Motor neuron (in vitro differentiated cells): Measurements from ENCODE around the gene RBM18. TPM values are rescaled to one million over a fixed set of nuclear protein-coding genes. Genes with fewer than 3 reads are reported as not detected.

Experiments
- ATAC-seq, 8 experiments: fragments of 200-7000 bp; cut with Tn5 transposase; replicated peaks in 6 of 8; 2 replicates each; pipeline ENCODE4 v1.8.0; 2021; ENCODE audit warnings: mild to moderate bottlenecking in 8 of 8, moderate library complexity in 8 of 8
- H3K27ac ChIP-seq, 2 donors: fragments of 250-450 bp; sonication (Bioruptor Pico); 2 replicates each; pipeline ENCODE4 v1.9.0; 2021; ENCODE audit warnings: antibody characterized with exemption in 2 of 2, mild to moderate bottlenecking in 2 of 2, moderate library complexity in 1 of 2
- H3K4me1 ChIP-seq, 2 donors: fragments of 250-450 bp; sonication (Bioruptor Pico); replicated peaks in 1 of 2; 2 replicates each; pipeline ENCODE4 v1.6.1; 2021; ENCODE audit warnings: antibody characterized with exemption in 2 of 2, mild to moderate bottlenecking in 2 of 2, moderate library complexity in 1 of 2
- H3K4me3 ChIP-seq, 5 donors: fragments of 250-450 bp; sonication (Bioruptor Pico); 2 replicates each; pipeline ENCODE4 v1.9.0; 2021; ENCODE audit warnings: antibody characterized with exemption in 5 of 5, mild to moderate bottlenecking in 5 of 5, moderate library complexity in 4 of 5
- WGBS, 10 experiments: fragments of 450-650 bp; shearing (Covaris generic); methylation state at CpG; one replicate each; pipeline ENCODE4 v1.0.0; 2022; 5-methylcytosine and 5-hydroxymethylcytosine counted together
- in situ Hi-C, 9 experiments: fragments of 400-800 bp; cut with MboI; loops; one replicate each; pipeline ENCODE4 v1.15.0; 2021; ENCODE audit warnings: low sequenced_read_pairs in 9 of 9, low pct_unique_long_range_greater_than_20kb in 2 of 9; ENCODE audit not compliant: unreplicated experiment in 9 of 9
- total RNA-seq, 8 experiments: library from RNA; unstranded; fragments of 300-600 nt; gene quantifications; 2 replicates each; pipeline versions ENCODE4 v1.2.3 to v1.2.4, GENCODE V29; 2022

The RBM18 gene
- total RNA-seq, 8 experiments from 2014 or later: 11.7 to 19.2 (median 15.4) TPM

- in situ Hi-C loops: no loop called here
- Histone ChIP-seq H3K4me1 (no peaks in the 10 kb centered on the region), H3K27ac (no peak overlapping the region), H3K4me3 (no peak overlapping the region)
- no peak for ATAC-seq
- 80 to 100% (median 94%) methylated on average over 1 to 2 of the region's 2 CpGs; no CpG with 5 or more reads in 1 of the 10 experiments for WGBS, 10 experiments
Observed at GRCh38 chr9:122251351-122251750, 13.3 kb downstream of the RBM18 start.

DNA sequence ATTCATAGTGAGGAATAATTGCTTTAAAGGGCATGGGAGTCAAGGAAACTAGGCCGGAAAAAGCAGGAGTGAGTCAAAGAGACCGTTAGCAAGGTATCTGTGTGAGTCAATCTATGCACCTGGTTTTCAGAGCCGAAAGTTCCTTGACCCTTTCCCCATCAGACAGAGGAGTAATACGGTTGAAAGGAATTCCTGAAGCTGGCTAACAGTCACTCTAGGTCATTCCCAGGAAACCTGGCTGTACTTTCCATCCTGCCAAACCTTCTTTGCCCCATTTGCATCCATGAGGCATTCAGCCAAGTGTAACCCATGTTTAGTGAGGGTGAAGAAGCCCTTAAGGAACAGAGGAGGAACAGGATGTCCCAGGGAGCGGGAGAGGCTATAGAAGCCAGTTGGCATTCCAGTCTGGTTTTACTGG lies 16.2 kb downstream of the RBM18 start:
- in situ Hi-C loops: no loop called here
- no peak for ATAC-seq

DNA sequence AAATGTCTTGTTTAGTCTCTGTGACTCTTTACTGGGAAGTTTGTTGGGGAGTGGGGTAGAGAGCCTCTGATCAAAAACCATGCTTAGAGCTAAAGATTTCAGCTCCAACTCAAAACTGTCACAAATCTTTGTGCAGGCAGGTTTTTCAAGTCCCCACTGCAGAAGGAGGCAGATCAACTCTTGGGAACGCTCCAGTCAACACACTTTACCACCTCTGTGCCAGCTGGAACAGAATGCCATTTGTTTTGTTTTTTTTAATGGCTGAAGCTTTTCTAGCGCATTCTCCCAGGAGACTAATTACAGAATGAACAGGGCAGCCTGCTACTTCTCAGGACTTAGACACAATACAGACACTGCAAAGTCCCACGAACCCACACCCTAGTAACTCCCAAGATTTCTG lies 18.0 kb downstream of the RBM18 start:
- H3K4me1 ChIP-seq: no peaks in the 10 kb centered on the region
- no peak overlapping the region for H3K27ac ChIP-seq
- WGBS, 10 experiments: 43 to 100% (median 86%) methylated on average over 1 to 3 of the region's 3 CpGs; no CpG with 5 or more reads in 2 of the 10 experiments
- ATAC-seq: no peak
- no peak overlapping the region for H3K4me3 ChIP-seq
- in situ Hi-C loops: no loop called here

More for the DNA sequence above, 16.2 kb downstream of the RBM18 start:
- Histone ChIP-seq H3K4me3 (no peak overlapping the region), H3K27ac (no peak overlapping the region), H3K4me1 (no peaks in the 10 kb centered on the region)
- WGBS, 10 experiments: 82 to 100% (median 93%) methylated on average over 1 to 5 of the region's 5 CpGs

GRCh38 chr9:122244349-122244748 lies 20.3 kb downstream of the RBM18 start:
- WGBS, 10 experiments: 78 to 100% (median 95%) methylated on average over 2 to 3 of the region's 3 CpGs; no CpG with 5 or more reads in 2 of the 10 experiments
- Histone ChIP-seq H3K4me3 (no peak overlapping the region), H3K27ac (no peak overlapping the region), H3K4me1 (no peaks in the 10 kb centered on the region)
- in situ Hi-C loops: no loop called here
- no peak for ATAC-seq

DNA sequence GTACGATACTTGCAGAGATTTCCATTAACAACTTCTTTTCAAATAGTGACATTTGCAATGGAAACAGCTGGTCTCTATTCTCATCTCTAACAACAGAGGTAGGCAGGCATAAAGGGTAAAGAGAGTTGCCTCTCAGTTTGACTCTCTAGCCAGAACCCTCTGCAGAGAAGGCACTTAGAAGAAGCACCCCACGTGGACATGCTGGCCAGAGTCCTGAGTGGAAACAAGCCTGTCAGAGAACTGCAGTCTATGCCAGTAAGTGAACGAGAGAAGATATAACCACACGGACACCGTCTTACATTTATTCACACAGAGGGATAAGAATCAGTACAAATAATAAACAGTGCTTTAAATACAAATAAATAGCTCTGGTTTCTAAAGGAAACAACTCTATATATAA lies 24.9 kb downstream of the RBM18 start:
- WGBS, 10 experiments: 52 to 100% (median 72%) methylated on average over 2 to 5 of the region's 5 CpGs; no CpG with 5 or more reads in 2 of the 10 experiments
- no peaks in the 10 kb centered on the region for H3K4me1 ChIP-seq
- in situ Hi-C loops: no loop called here
- no peak for ATAC-seq
- H3K27ac ChIP-seq: no peak overlapping the region
- no peak overlapping the region for H3K4me3 ChIP-seq

DNA sequence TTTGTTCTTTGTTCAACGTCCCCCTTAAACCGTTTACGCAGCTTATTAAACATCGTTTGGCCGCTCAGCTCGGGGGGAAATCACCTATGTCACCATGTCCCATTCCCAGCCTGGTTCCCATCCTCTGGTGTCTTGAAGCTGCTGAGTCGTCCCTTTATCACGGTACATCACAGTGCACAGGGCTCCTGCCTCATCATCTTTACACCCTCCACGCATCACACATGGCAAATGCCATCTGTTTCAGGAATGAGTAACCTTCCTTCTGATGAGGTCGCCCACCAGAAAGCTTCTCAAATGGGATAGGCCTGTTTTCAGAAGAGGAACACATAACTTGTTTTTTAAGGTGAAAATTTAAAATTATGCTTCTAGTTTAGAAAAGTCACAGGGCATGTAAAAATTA lies 28.0 kb downstream of the RBM18 start:
- ATAC-seq: peak in 2 of 8 experiments; percentile 56 to 82
- H3K27ac ChIP-seq: no peak overlapping the region
- no peak overlapping the region for H3K4me3 ChIP-seq
- in situ Hi-C loops: no loop called here
- no peaks in the 10 kb centered on the region for H3K4me1 ChIP-seq
- 57 to 98% (median 79%) methylated on average over 1 to 9 of the region's 10 CpGs; no CpG with 5 or more reads in 1 of the 10 experiments for WGBS, 10 experiments

DNA sequence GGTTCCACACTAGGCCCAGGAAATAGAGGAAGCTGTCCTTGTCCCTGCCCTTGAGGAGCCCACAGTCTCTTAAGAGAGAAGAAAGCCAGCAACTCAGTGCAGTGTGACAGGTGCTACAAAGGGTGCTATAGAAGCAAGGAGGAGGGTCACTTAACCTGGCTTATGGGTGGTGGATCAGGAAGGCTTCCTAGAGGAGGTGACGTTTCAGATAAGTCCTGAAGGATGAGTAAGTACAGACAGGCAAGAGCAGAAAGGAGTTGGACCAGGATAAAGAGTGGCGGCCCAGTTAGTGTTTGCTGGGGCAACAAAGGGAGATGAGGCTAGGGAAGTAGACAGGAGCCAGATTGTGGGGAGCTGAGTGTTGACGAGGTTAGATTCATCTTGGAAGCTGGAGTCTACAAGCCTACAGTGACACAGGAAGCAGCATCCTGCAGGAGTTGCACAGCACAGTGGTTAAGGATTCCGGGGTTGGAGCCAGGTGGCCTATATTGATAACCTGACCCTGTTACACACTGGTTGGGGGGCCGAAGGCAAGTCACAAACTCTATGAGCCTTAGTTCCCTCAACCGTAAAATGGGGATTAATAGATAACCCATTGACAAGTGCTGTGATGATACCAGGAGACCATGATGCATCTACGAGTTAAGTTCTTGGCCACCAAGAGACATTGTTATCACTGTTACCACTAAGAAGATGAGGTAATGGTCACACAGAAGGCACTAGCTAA lies 30.5 kb downstream of the RBM18 start:
- Histone ChIP-seq H3K27ac (no peak overlapping the region), H3K4me3 (no peak overlapping the region), H3K4me1 (no peaks in the 10 kb centered on the region)
- in situ Hi-C loops: no loop called here
- ATAC-seq: no peak
- WGBS, 10 experiments: 59 to 80% (median 71%) methylated on average over 1 to 6 of the region's 7 CpGs; no CpG with 5 or more reads in 1 of the 10 experiments

DNA sequence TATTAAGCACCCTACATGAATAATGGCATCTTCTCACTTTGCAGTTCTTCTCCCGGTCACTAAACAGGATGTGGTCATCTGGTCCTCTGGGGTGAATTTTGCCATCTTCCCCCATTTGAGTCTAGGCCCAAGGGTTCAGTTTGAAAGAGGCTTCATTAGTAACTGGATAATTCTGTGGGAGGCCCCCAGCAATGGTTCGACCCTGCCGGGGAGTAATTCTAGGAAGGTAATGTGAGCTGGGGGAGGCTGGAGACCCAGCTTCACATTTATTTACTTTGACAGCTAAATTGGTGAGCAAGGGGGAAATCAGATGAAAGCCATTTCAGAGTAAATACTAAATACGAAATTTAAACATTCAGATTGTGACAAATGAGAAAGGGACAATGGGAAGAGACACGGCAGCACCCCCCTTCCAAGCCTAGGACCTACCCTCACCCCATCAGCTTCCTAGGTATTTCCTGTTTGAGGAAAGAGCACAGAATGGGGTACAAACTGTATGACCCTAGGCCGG lies 31.8 kb downstream of the RBM18 start:
- WGBS, 10 experiments: 0 to 92% (median 47%) methylated on average over 2 to 6 of the region's 6 CpGs; no CpG with 5 or more reads in 1 of the 10 experiments
- H3K27ac ChIP-seq: no peak overlapping the region
- ATAC-seq: no peak
- peaks cover 0 to 4% of the 10 kb centered on the region in 2 donors for H3K4me1 ChIP-seq
- no peak overlapping the region for H3K4me3 ChIP-seq
- in situ Hi-C loops: no loop called here

- 0 to 57% (median 29%) methylated on average over 1 to 2 of the region's 4 CpGs; no CpG with 5 or more reads in 6 of the 10 experiments for whole genome bisulfite sequencing, 10 experiments
- Histone ChIP-seq H3K27ac (no peak overlapping the region), H3K4me1 (peaks cover 5 to 6% of the 10 kb centered on the region in 2 donors), H3K4me3 (no peak overlapping the region)
- in situ Hi-C loops: no loop called here
- peak in 3 of 8 experiments; percentile 3 to 9 (median 3) for ATAC-seq
Observed at GRCh38 chr9:122229485-122229837, 35.2 kb downstream of the RBM18 start.

GRCh38 chr9:122228568-122229484 lies 35.8 kb downstream of the RBM18 start, which contains the start of gene LHX6:
Gene LHX6, minus strand, starts transcription at chr9:122228957. Its CDS starts 217 bp downstream, at chr9:122228740.
- Histone ChIP-seq H3K4me3 (peak within 1 kb of the TSS in 4 of 5 donors; percentile 6 to 30 (median 22)), H3K4me1 (peaks cover 5 to 6% of the 10 kb centered on the region in 2 donors), H3K27ac (no peak within 1 kb of the TSS)
- WGBS, 10 experiments: 0 to 25% (median 0%) methylated on average over 1 to 5 of the region's 70 CpGs; no CpG with 5 or more reads in 7 of the 10 experiments
- in situ Hi-C loops: no loop called here
- ATAC-seq: peak; percentile 60 to 93 (median 90)

DNA sequence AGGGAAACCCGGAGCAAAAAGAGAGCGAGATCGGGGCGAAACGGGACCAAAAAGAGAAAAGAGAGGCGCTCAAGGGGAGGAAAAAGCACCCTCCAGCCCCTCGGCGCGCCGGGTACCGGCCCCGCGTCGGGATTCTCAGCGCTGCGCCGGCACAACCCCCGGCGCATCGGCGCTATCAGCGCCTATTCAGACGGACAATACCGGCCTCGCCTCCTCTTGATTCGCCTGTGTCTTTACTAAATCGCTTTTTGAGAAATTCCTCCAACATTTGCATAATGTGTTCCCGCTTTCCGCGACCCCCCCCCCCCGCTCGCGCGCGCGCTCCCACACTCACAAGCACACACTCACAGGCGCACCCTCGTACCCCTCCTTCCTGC lies 36.5 kb downstream of the RBM18 start:
- Histone ChIP-seq H3K4me1 (peaks cover 5 to 6% of the 10 kb centered on the region in 2 donors), H3K27ac (no peak overlapping the region), H3K4me3 (peak overlapping the region in 4 of 5 donors; percentile 6 to 30 (median 22))
- peak in 7 of 8 experiments; percentile 3 to 70 (median 8) for ATAC-seq
- in situ Hi-C loops: no loop called here
- 0% methylated on average over 2 to 12 of the region's 38 CpGs; no CpG with 5 or more reads in 5 of the 10 experiments for WGBS, 10 experiments

GRCh38 chr9:122227575-122227900 lies 37.1 kb downstream of the RBM18 start:
- H3K27ac ChIP-seq: no peak overlapping the region
- WGBS, 10 experiments: 0 to 40% (median 0%) methylated on average over 1 to 7 of the region's 10 CpGs; no CpG with 5 or more reads in 1 of the 10 experiments
- ATAC-seq: no peak
- no peak overlapping the region for H3K4me3 ChIP-seq
- H3K4me1 ChIP-seq: peaks cover 5 to 6% of the 10 kb centered on the region in 2 donors
- in situ Hi-C loops: no loop called here
